Measurements from ENCODE around the gene GAGE12J. TPM values are rescaled to one million over a fixed set of nuclear protein-coding genes. Genes with fewer than 3 reads are reported as not detected.
"Not testable (repeated sequence)": the region's sequence is repeated elsewhere in the genome, so short reads cannot be mapped to it uniquely, and the experiment has no call there.

Gene GAGE12J
- total RNA-seq, 1 donor from 2014 or later, result not detected

DNA sequence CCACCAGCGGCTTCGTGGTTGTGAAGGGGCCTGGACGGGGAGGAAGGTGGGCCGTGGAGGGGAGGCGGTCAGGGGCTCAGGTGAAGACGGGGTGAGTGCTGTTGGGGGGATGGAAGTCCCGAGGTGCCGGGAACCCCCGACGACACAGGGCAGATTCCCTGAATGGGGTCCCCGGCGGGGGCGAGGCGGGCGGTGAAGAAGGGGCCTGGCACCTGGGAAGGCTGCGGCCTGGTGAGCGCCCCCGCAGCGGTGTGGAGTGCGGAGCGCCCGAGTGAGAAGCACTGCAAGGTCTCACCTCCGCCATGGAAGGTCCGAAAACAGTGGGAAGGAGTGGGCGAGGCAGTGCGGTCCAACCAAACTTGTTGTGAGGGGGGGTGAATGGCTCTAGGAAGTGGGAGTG lies 10.0 kb downstream of the GAGE12J start:
- not testable (repeated sequence) for H3K4me3 ChIP-seq (ENCODE audit: low read depth, low read length); H3K36me3 ChIP-seq (ENCODE audit: control insufficient read depth, insufficient read depth, low read length); H3K27me3 ChIP-seq (ENCODE audit: control insufficient read depth, insufficient read depth, low read length); DNase-seq (ENCODE audit: low read depth); FAIRE-seq

DNA sequence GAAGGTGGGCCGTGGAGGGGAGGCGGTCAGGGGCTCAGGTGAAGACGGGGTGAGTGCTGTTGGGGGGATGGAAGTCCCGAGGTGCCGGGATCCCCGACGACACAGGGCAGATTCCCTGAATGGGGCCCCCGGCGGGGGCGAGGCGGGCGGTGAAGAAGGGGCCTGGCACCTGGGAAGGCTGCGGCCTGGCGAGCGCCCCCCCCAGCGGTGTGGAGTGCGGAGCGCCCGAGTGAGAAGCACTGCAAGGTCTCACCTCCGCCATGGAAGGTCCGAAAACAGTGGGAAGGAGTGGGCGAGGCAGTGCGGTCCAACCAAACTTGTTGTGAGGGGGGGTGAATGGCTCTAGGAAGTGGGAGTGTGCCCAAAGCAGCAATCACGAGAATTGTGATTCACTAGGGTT lies 19.6 kb downstream of the GAGE12J start:
- not testable (repeated sequence) for H3K4me3 ChIP-seq (ENCODE audit: low read depth, low read length); DNase-seq (ENCODE audit: low read depth); H3K27me3 ChIP-seq (ENCODE audit: control insufficient read depth, insufficient read depth, low read length); H3K36me3 ChIP-seq (ENCODE audit: control insufficient read depth, insufficient read depth, low read length); FAIRE-seq

DNA sequence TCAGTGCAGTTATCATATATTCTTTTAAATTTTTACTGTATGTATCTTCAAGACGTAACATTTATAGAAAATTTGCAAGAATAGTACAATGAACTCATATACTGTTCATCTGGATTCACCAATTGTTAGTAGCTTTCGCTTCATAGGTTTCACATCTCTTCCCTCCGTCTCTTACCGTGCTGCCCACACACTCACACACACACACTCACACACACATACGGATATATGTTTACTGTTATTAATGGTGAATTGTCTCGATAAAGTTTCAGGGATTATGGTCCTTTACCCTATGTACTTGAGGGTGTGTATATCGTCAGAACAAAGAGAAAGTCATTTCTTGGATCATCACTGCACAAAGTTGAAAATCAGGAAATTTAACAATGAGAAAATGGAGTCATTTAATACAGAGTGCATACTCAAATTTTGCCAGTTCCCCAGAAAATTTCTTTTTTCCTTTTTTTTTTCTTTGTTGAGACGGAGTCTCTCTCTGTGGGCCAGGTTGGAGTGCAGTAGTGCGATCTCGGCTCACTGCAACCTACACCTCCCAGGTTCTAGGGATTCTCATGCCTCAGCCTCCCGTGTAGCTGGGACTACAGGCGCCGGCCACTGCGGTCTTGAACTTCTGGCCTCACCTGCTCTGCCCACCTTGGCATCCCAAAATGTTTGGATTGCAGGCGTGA lies 22.8 kb downstream of the GAGE12J start:
- not testable (repeated sequence) for H3K27me3 ChIP-seq (ENCODE audit: control insufficient read depth, insufficient read depth, low read length); H3K36me3 ChIP-seq (ENCODE audit: control insufficient read depth, insufficient read depth, low read length); DNase-seq (ENCODE audit: low read depth); FAIRE-seq; H3K4me3 ChIP-seq (ENCODE audit: low read depth, low read length)

DNA sequence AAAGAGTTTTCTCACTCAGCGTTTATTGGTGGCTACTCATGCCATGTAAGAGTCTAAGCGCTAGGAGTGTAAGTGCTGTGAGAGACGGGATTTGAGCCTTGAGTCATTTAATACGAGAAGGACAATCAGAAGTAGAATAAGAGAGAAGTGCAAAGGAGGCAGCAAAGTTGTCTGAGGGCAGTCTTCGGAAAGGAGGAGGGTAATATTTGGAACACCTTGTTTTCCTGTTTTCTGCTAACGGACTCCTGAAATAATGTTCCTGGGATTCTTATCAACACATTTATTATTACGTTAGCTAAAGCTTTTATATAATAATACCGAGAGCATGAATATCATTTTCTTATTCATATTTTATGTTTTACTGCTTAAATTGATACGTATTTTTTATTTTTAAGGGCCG lies 23.6 kb downstream of the GAGE12J start:
- not testable (repeated sequence) for H3K27me3 ChIP-seq (ENCODE audit: control insufficient read depth, insufficient read depth, low read length); H3K36me3 ChIP-seq (ENCODE audit: control insufficient read depth, insufficient read depth, low read length); FAIRE-seq; H3K4me3 ChIP-seq (ENCODE audit: low read depth, low read length); DNase-seq (ENCODE audit: low read depth)

DNA sequence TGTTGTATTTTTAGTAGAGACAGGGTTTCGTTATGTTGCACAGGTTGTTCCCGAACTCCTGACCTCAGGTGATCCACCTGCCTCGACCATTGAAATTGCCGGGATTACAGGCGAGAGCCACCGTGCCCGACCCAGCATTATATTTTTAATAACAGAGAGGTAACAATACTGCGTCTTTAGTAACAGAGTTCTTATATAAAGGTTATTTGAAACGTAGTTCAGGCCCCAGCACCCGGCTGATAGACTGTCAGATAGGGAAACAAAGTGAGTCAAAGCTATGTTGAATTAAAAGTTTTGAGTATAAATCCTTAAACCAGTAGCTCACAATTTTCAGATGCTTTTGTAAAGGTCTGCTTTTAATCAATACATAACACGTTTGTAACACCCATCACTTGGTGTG lies 24.3 kb downstream of the GAGE12J start:
- not testable (repeated sequence) for H3K36me3 ChIP-seq (ENCODE audit: control insufficient read depth, insufficient read depth, low read length); H3K27me3 ChIP-seq (ENCODE audit: control insufficient read depth, insufficient read depth, low read length); FAIRE-seq; H3K4me3 ChIP-seq (ENCODE audit: low read depth, low read length); DNase-seq (ENCODE audit: low read depth)

Other genes with a start within 250 kb of the GAGE12J start
- gene PRAF2, start 248.0 kb upstream of the GAGE12J start, total RNA-seq, result 1.7 and 2.6 TPM in 2 replicates
- gene WDR45, start 242.2 kb upstream of the GAGE12J start, total RNA-seq, result 38.5 and 42.1 TPM in 2 replicates
- gene GPKOW, start 198.3 kb upstream of the GAGE12J start, total RNA-seq, result 22.6 and 31.4 TPM in 2 replicates
- 3.7 and 4.6 TPM in 2 replicates for gene MAGIX, start 159.3 kb upstream of the GAGE12J start, total RNA-seq
- 16.8 and 20.4 TPM in 2 replicates for gene PLP2, start 150.1 kb upstream of the GAGE12J start, total RNA-seq
- 12.1 and 13.4 TPM in 2 replicates for gene PRICKLE3, start 135.7 kb upstream of the GAGE12J start, total RNA-seq
- under 0.01 TPM in 2 replicates for gene SYP, start 121.8 kb upstream of the GAGE12J start, total RNA-seq
- gene CACNA1F, start 88.7 kb upstream of the GAGE12J start, total RNA-seq, result under 0.01 TPM in 2 replicates
- gene CCDC22, start 86.6 kb upstream of the GAGE12J start, total RNA-seq, result 8.2 and 10.6 TPM in 2 replicates
- not detected in 2 replicates for gene FOXP3, start 57.3 kb upstream of the GAGE12J start, total RNA-seq
- gene PPP1R3F, start 52.2 kb upstream of the GAGE12J start, total RNA-seq, result 1.8 and 2.9 TPM in 2 replicates
- not detected in 2 replicates for gene GAGE10, start 18.4 kb upstream of the GAGE12J start, total RNA-seq
- not detected in 2 replicates for gene GAGE13, start 9.5 kb downstream of the GAGE12J start, total RNA-seq
- not detected in 2 replicates for gene GAGE12C, start 210.1 kb downstream of the GAGE12J start, total RNA-seq
- gene GAGE12D, start 219.7 kb downstream of the GAGE12J start, total RNA-seq, result not detected in 2 replicates
- gene GAGE12E, start 229.3 kb downstream of the GAGE12J start, total RNA-seq, result not detected in 2 replicates
- gene GAGE12F, start 238.8 kb downstream of the GAGE12J start, total RNA-seq, result not detected in 2 replicates
- not detected in 2 replicates for gene GAGE12G, start 248.4 kb downstream of the GAGE12J start, total RNA-seq